Measurements from ENCODE around the gene PTPRK. TPM values are rescaled to one million over a fixed set of nuclear protein-coding genes. Genes with fewer than 3 reads are reported as not detected.

The PTPRK gene
- polyA plus RNA-seq, 1 donor (not counting 4 experiments of a cell fraction or from before 2014, with no cell fraction given) = 52.7 TPM

DNA sequence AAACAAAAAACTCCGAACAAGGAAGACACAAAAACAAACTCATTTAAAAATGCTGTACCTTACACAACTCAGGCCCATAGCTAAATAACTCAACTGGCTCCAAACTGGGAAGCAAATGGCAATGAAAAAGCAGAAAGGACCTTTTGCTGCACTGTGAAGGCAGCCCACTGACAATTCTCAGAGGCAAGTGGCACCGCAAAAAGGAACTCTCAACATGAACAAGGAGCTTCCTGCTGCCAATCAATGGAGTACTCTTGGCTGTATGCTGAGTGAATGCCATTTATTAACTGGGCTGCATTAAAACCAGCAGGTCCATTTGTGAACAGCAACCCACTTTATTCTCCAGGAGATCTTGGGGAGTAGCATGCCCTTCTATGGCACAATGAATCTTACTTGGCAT is 209.9 kb downstream of the PTPRK start:
- FAIRE-seq (no peak), DNase-seq (ENCODE audit: low read depth, low spot score) (no peak)
- Histone ChIP-seq H4K20me1 (ENCODE audit: control insufficient read depth, extremely low read depth, insufficient read depth, low read length) (no peaks in the 10 kb centered on the region), H3K9ac (ENCODE audit: control insufficient read depth, extremely low read depth, insufficient read depth, low read length) (no peak overlapping the region), H2AFZ (ENCODE audit: control insufficient read depth, low read length) (no peak overlapping the region), H3K36me3 (ENCODE audit: control insufficient read depth in 2 of 2, extremely low read depth in 1 of 2, insufficient read depth in 2 of 2, low read length in 2 of 2) (peaks cover 0 to 4% of the 10 kb centered on the region in 2 experiments), H3K4me1 (ENCODE audit: control insufficient read depth, extremely low read depth, insufficient read depth, low read length) (no peaks in the 10 kb centered on the region), H3K27ac (ENCODE audit: control insufficient read depth, insufficient read depth, low read length) (no peak overlapping the region), H3K27me3 (ENCODE audit: control insufficient read depth, extremely low read depth, insufficient read depth, low read length) (no peaks in the 10 kb centered on the region), H3K4me3 (ENCODE audit: control insufficient read depth in 2 of 3, extremely low read depth in 1 of 3, insufficient read depth in 2 of 3, low read depth in 1 of 3, low read length in 3 of 3) (no peak overlapping the region), H3K4me2 (ENCODE audit: control insufficient read depth, extremely low read depth, insufficient read depth, low read depth, low read length) (no peak overlapping the region), H3K9me3 (ENCODE audit: control insufficient read depth, low read depth, low read length) (no peaks in the 10 kb centered on the region), H3K79me2 (ENCODE audit: control insufficient read depth, insufficient read depth, low read length) (peaks cover 71% of the 10 kb centered on the region), H3K9me1 (ENCODE audit: control insufficient read depth, extremely low read depth, insufficient read depth, low read length) (no peaks in the 10 kb centered on the region)
- dilution Hi-C loops (cut with MboI; ENCODE audit: extremely low pct_ligation_motif_present, low sequenced_read_pairs) = no loop called here
- TF ChIP-seq, protein P1, sequence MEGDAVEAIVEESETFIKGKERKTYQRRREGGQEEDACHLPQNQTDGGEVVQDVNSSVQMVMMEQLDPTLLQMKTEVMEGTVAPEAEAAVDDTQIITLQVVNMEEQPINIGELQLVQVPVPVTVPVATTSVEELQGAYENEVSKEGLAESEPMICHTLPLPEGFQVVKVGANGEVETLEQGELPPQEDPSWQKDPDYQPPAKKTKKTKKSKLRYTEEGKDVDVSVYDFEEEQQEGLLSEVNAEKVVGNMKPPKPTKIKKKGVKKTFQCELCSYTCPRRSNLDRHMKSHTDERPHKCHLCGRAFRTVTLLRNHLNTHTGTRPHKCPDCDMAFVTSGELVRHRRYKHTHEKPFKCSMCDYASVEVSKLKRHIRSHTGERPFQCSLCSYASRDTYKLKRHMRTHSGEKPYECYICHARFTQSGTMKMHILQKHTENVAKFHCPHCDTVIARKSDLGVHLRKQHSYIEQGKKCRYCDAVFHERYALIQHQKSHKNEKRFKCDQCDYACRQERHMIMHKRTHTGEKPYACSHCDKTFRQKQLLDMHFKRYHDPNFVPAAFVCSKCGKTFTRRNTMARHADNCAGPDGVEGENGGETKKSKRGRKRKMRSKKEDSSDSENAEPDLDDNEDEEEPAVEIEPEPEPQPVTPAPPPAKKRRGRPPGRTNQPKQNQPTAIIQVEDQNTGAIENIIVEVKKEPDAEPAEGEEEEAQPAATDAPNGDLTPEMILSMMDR (optimal IDR thresholded peaks at IDR 0.05 in 1 of 3, IDR thresholded peaks at IDR 0.05 in 1 of 3, conservative IDR thresholded peaks at IDR 0.05 in 1 of 3; ENCODE audit: extremely low read depth in 1 of 3, insufficient read depth in 2 of 3, low read length in 3 of 3) = no peak
- TF ChIP-seq EZH2 (IDR thresholded peaks at IDR 0.05; ENCODE audit: low read length) = no peak

- no peaks in the 10 kb centered on the region for H3K9me1 ChIP-seq (ENCODE audit: control insufficient read depth, extremely low read depth, insufficient read depth, low read length)
- H3K36me3 ChIP-seq (ENCODE audit: control insufficient read depth in 2 of 2, extremely low read depth in 1 of 2, insufficient read depth in 2 of 2, low read length in 2 of 2) = peaks cover 0 to 4% of the 10 kb centered on the region in 2 experiments
- no peak overlapping the region for H3K4me3 ChIP-seq (ENCODE audit: control insufficient read depth in 2 of 3, extremely low read depth in 1 of 3, insufficient read depth in 2 of 3, low read depth in 1 of 3, low read length in 3 of 3)
- no peaks in the 10 kb centered on the region for H3K9me3 ChIP-seq (ENCODE audit: control insufficient read depth, low read depth, low read length)
- no peaks in the 10 kb centered on the region for H3K4me1 ChIP-seq (ENCODE audit: control insufficient read depth, extremely low read depth, insufficient read depth, low read length)
- DNase-seq (ENCODE audit: low read depth, low spot score) = no peak
- dilution Hi-C loops (cut with MboI; ENCODE audit: extremely low pct_ligation_motif_present, low sequenced_read_pairs) = no loop called here
- no peaks in the 10 kb centered on the region for H4K20me1 ChIP-seq (ENCODE audit: control insufficient read depth, extremely low read depth, insufficient read depth, low read length)
- no peak overlapping the region for H3K4me2 ChIP-seq (ENCODE audit: control insufficient read depth, extremely low read depth, insufficient read depth, low read depth, low read length)
- no peak overlapping the region for H3K27ac ChIP-seq (ENCODE audit: control insufficient read depth, insufficient read depth, low read length)
- FAIRE-seq = no peak
- H3K79me2 ChIP-seq (ENCODE audit: control insufficient read depth, insufficient read depth, low read length) = peaks cover 66% of the 10 kb centered on the region
- no peak overlapping the region for H2AFZ ChIP-seq (ENCODE audit: control insufficient read depth, low read length)
- H3K27me3 ChIP-seq (ENCODE audit: control insufficient read depth, extremely low read depth, insufficient read depth, low read length) = no peaks in the 10 kb centered on the region
- no peak overlapping the region for H3K9ac ChIP-seq (ENCODE audit: control insufficient read depth, extremely low read depth, insufficient read depth, low read length)
- TF ChIP-seq EZH2 (IDR thresholded peaks at IDR 0.05; ENCODE audit: low read length) = no peak
These were observed 212.7 kb downstream of the PTPRK start for GRCh38 chr6:128307671-128308070.

DNA sequence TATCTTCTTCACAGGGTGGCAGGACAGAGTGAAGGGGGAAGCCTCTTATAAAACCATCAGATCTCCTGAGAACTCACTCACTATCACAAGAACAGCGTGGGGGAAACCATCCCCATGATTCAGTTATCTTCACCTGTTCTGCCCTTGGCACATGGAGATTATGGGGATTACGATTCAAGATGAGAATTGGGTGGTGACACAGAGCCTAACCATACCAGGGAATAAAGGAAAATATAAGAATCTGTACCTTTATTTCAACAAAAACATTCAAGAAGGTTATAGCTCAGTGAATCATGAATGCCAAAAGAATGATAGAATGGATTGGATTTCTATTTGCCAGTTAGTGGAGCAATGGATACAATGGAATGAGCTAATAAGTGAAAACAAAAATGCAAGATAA is 214.4 kb downstream of the PTPRK start:
- Histone ChIP-seq H3K36me3 (ENCODE audit: control insufficient read depth in 2 of 2, extremely low read depth in 1 of 2, insufficient read depth in 2 of 2, low read length in 2 of 2) (peaks cover 0 to 4% of the 10 kb centered on the region in 2 experiments), H3K4me3 (ENCODE audit: control insufficient read depth in 2 of 3, extremely low read depth in 1 of 3, insufficient read depth in 2 of 3, low read depth in 1 of 3, low read length in 3 of 3) (no peak overlapping the region), H3K79me2 (ENCODE audit: control insufficient read depth, insufficient read depth, low read length) (peaks cover 63% of the 10 kb centered on the region), H3K4me2 (ENCODE audit: control insufficient read depth, extremely low read depth, insufficient read depth, low read depth, low read length) (no peak overlapping the region), H3K9ac (ENCODE audit: control insufficient read depth, extremely low read depth, insufficient read depth, low read length) (no peak overlapping the region), H4K20me1 (ENCODE audit: control insufficient read depth, extremely low read depth, insufficient read depth, low read length) (no peaks in the 10 kb centered on the region), H3K4me1 (ENCODE audit: control insufficient read depth, extremely low read depth, insufficient read depth, low read length) (no peaks in the 10 kb centered on the region), H3K27me3 (ENCODE audit: control insufficient read depth, extremely low read depth, insufficient read depth, low read length) (no peaks in the 10 kb centered on the region), H3K9me3 (ENCODE audit: control insufficient read depth, low read depth, low read length) (no peaks in the 10 kb centered on the region), H2AFZ (ENCODE audit: control insufficient read depth, low read length) (no peak overlapping the region), H3K27ac (ENCODE audit: control insufficient read depth, insufficient read depth, low read length) (no peak overlapping the region), H3K9me1 (ENCODE audit: control insufficient read depth, extremely low read depth, insufficient read depth, low read length) (no peaks in the 10 kb centered on the region)
- dilution Hi-C loops (cut with MboI; ENCODE audit: extremely low pct_ligation_motif_present, low sequenced_read_pairs) = no loop called here
- FAIRE-seq (no peak), DNase-seq (ENCODE audit: low read depth, low spot score) (no peak)
- TF ChIP-seq, protein P1 (optimal IDR thresholded peaks at IDR 0.05 in 1 of 3, IDR thresholded peaks at IDR 0.05 in 1 of 3, conservative IDR thresholded peaks at IDR 0.05 in 1 of 3; ENCODE audit: extremely low read depth in 1 of 3, insufficient read depth in 2 of 3, low read length in 3 of 3) = no peak
- no peak for TF ChIP-seq EZH2 (IDR thresholded peaks at IDR 0.05; ENCODE audit: low read length)

Measured in keratinocyte (primary cell).